Keratinocyte (primary cell): ENCODE data around the gene ALKBH2. TPM values are rescaled to one million over a fixed set of nuclear protein-coding genes. Genes with fewer than 3 reads are reported as not detected.

Experiments
- DNase-seq: peaks from one replicate; pipeline ENCODE4 v3.0.0-alpha.2; 2011; ENCODE audit warnings: low read depth, missing footprints, low spot score
- FAIRE-seq: peaks from 2 replicates; lab custom pipeline; 2011; peaks lifted over from hg19 to GRCh38; lab: Jason Lieb, UNC
- H2AFZ ChIP-seq: 2 replicates; pipeline ENCODE4 v1.6.0; 2012; ENCODE audit warnings: low read length, control low read depth, inconsistent platforms; ENCODE audit not compliant: control insufficient read depth
- H3K27ac ChIP-seq: 2 replicates; pipeline ENCODE4 v1.5.1; 2011; ENCODE audit warnings: low read length; ENCODE audit not compliant: control insufficient read depth, insufficient read depth
- H3K27me3 ChIP-seq: 3 replicates; pipeline ENCODE4 v1.6.0; 2011; ENCODE audit warnings: low read length; ENCODE audit not compliant: control insufficient read depth, insufficient read depth; ENCODE audit errors: extremely low read depth
- H3K36me3 ChIP-seq, 2 experiments: 2 replicates in 1 of 2; 3 replicates in 1 of 2; pipeline ENCODE4 v1.5.1; 2011; ENCODE audit warnings: low read length in 2 of 2, mild to moderate bottlenecking in 1 of 2; ENCODE audit not compliant: control insufficient read depth in 2 of 2, insufficient read depth in 2 of 2; ENCODE audit errors: extremely low read depth in 1 of 2
- H3K4me1 ChIP-seq: 3 replicates; pipeline ENCODE4 v1.5.1; 2011; ENCODE audit warnings: low read length; ENCODE audit not compliant: control insufficient read depth, insufficient read depth; ENCODE audit errors: extremely low read depth
- H3K4me2 ChIP-seq: 3 replicates; pipeline ENCODE4 v1.6.0; 2011; ENCODE audit warnings: low read depth, low read length; ENCODE audit not compliant: control insufficient read depth, insufficient read depth; ENCODE audit errors: extremely low read depth
- H3K4me3 ChIP-seq, 3 experiments: fragments of 200-600 bp in 1 of 3; sonication (generic) in 1 of 3; 2 replicates in 2 of 3; 3 replicates in 1 of 3; pipeline ENCODE4 v1.5.1; 2011 to 2016; ENCODE audit warnings: low read length in 3 of 3, mild to moderate bottlenecking in 3 of 3, control low read depth in 2 of 3, inconsistent platforms in 1 of 3, low read depth in 1 of 3, mixed read lengths in 1 of 3, mixed run types in 1 of 3, moderate library complexity in 1 of 3; ENCODE audit not compliant: control insufficient read depth in 2 of 3, insufficient read depth in 2 of 3; ENCODE audit errors: extremely low read depth in 1 of 3
- H3K79me2 ChIP-seq: 2 replicates; pipeline ENCODE4 v1.6.0; 2012; ENCODE audit warnings: low read length; ENCODE audit not compliant: control insufficient read depth, insufficient read depth
- H3K9ac ChIP-seq: 3 replicates; pipeline ENCODE4 v1.6.0; 2011; ENCODE audit warnings: low read length; ENCODE audit not compliant: control insufficient read depth, insufficient read depth; ENCODE audit errors: extremely low read depth
- H3K9me1 ChIP-seq: 3 replicates; pipeline ENCODE4 v1.6.0; 2011; ENCODE audit warnings: low read length; ENCODE audit not compliant: control insufficient read depth, insufficient read depth; ENCODE audit errors: extremely low read depth
- H3K9me3 ChIP-seq: 2 replicates; pipeline ENCODE4 v1.5.1; 2012; ENCODE audit warnings: low read depth, low read length; ENCODE audit not compliant: control insufficient read depth
- H4K20me1 ChIP-seq: 3 replicates; pipeline ENCODE4 v1.6.0; 2011; ENCODE audit warnings: low read length; ENCODE audit not compliant: control insufficient read depth, insufficient read depth; ENCODE audit errors: extremely low read depth
- CTCF ChIP-seq, 3 experiments: IDR thresholded peaks in 1 of 3; conservative IDR thresholded peaks in 1 of 3; optimal IDR thresholded peaks in 1 of 3; 2 replicates in 2 of 3; 3 replicates in 1 of 3; pipeline versions ENCODE3 to v1.5.1; 2011; ENCODE audit warnings: low read length in 3 of 3, mild to moderate bottlenecking in 3 of 3, moderate library complexity in 2 of 3, control low read depth in 1 of 3, inconsistent platforms in 1 of 3; ENCODE audit not compliant: insufficient read depth in 2 of 3; ENCODE audit errors: extremely low read depth in 1 of 3
- EZH2 ChIP-seq: IDR thresholded peaks from one replicate; pipeline ENCODE4 v1.6.1; 2012; ENCODE audit warnings: inconsistent platforms, mild to moderate bottlenecking, low read length, moderate library complexity
- dilution Hi-C: fragments of 300-500 bp; cut with MboI; formaldehyde crosslinking; loops from one replicate; pipeline ENCODE4 v1.7.0; 2020; ENCODE audit warnings: low sequenced_read_pairs; ENCODE audit not compliant: extremely low pct_ligation_motif_present
- polyA plus RNA-seq, 5 experiments: library from polyadenylated mRNA; depleted of rRNA in 3 of 5; stranded (reverse) in 3 of 5; stranded (forward) in 1 of 5; unstranded in 1 of 5; fragments of >200 nt; gene quantifications; 1 replicate in 1 of 5; 2 replicates in 3 of 5; 3 replicates in 1 of 5; pipeline versions ENCODE4 v1.2.1 to v1.2.3, GENCODE V29; 2011 to 2012; ENCODE audit warnings: missing spikeins in 2 of 5, low read depth in 1 of 5, low replicate concordance in 1 of 5

The ALKBH2 gene
- polyA plus RNA-seq, 1 donor (not counting 4 experiments of a cell fraction or from before 2014, with no cell fraction given): 25.2 TPM

- no peaks in the 10 kb centered on the region for H3K4me1 ChIP-seq
- H3K9me1 ChIP-seq: no peaks in the 10 kb centered on the region
- H3K79me2 ChIP-seq: no peaks in the 10 kb centered on the region
- DNase-seq: no peak
- H3K9me3 ChIP-seq: no peaks in the 10 kb centered on the region
- no peak for FAIRE-seq
- H3K27me3 ChIP-seq: no peaks in the 10 kb centered on the region
- TF ChIP-seq EZH2: no peak
- no peak for TF ChIP-seq CTCF (optimal IDR thresholded peaks at IDR 0.05 in 1 of 3, IDR thresholded peaks at IDR 0.05 in 1 of 3, conservative IDR thresholded peaks at IDR 0.05 in 1 of 3; ENCODE audit: extremely low read depth in 1 of 3, insufficient read depth in 2 of 3, low read length in 3 of 3)
- peaks cover 7 to 23% of the 10 kb centered on the region in 2 experiments for H3K36me3 ChIP-seq
- H4K20me1 ChIP-seq: no peaks in the 10 kb centered on the region
- dilution Hi-C loops: no loop called here
- H3K9ac ChIP-seq: no peak overlapping the region
- no peak overlapping the region for H3K4me3 ChIP-seq
- no peak overlapping the region for H3K4me2 ChIP-seq
- no peak overlapping the region for H2AFZ ChIP-seq
- no peak overlapping the region for H3K27ac ChIP-seq
Observed at GRCh38 chr12:109084425-109084824, 8.8 kb downstream of the ALKBH2 start.

DNA sequence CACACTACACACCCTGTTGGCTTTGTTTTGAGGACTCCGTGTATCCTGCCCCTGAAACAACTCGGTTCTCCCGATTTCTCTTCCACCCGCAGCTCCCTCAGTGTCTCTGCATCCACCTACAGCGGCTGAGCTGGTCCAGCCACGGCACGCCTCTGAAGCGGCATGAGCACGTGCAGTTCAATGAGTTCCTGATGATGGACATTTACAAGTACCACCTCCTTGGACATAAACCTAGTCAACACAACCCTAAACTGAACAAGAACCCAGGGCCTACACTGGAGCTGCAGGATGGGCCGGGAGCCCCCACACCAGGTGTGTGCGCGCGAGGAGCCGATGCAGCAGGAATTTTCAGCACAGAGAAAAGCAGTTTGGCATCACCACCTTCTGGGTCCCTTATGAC, 10.5 kb downstream of the ALKBH2 start:
- Histone ChIP-seq H2AFZ (no peak overlapping the region), H3K27me3 (no peaks in the 10 kb centered on the region), H3K27ac (no peak overlapping the region), H3K79me2 (no peaks in the 10 kb centered on the region), H3K4me1 (no peaks in the 10 kb centered on the region), H3K36me3 (peaks cover 7 to 19% of the 10 kb centered on the region in 2 experiments), H3K9me3 (no peaks in the 10 kb centered on the region), H3K9me1 (no peaks in the 10 kb centered on the region), H3K4me3 (no peak overlapping the region), H3K4me2 (no peak overlapping the region), H3K9ac (no peak overlapping the region), H4K20me1 (no peaks in the 10 kb centered on the region)
- dilution Hi-C loops: no loop called here
- FAIRE-seq (no peak), DNase-seq (no peak)
- TF ChIP-seq CTCF (optimal IDR thresholded peaks at IDR 0.05 in 1 of 3, IDR thresholded peaks at IDR 0.05 in 1 of 3, conservative IDR thresholded peaks at IDR 0.05 in 1 of 3; ENCODE audit: extremely low read depth in 1 of 3, insufficient read depth in 2 of 3, low read length in 3 of 3) (no peak), EZH2 (no peak)
